K562 (cell line): ENCODE results near the gene IPO11. TPM values are rescaled to one million over a fixed set of nuclear protein-coding genes. Genes with fewer than 3 reads are reported as not detected.

Source experiments
- ATAC-seq: fragments of 200-7000 bp; cut with Tn5 transposase; 3 replicates; pipeline ENCODE4 v1.9.1; 2020; ENCODE audit warnings: moderate library complexity
- BruUV-seq: library from RNA; stranded (reverse); fragments of 400-500 nt; replicated peaks from 2 replicates; lab custom pipeline; 2021; lab: Mats Ljungman, UMichigan
- CTCF ChIA-PET: fragments of 300-600 bp; formaldehyde crosslinking; extraction: SDS; loops from one replicate; lab custom pipeline; 2021; ENCODE audit warnings: low intra/inter-chr PET ratio; lab: Yijun Ruan, JAX
- POLR2A ChIA-PET: fragments of 300-600, 350-650 bp; sonication (Branson Sonifier 250); formaldehyde crosslinking; extraction: SDS; loops from one replicate; lab custom pipeline; 2021; ENCODE audit warnings: antibody characterized with exemption, inconsistent platforms; lab: Yijun Ruan, JAX
- DNase-seq, 4 experiments: peaks; one replicate each; pipeline versions ENCODE4 v3.0.0 to v3.0.0-alpha.2; 2011 to 2018; ENCODE audit warnings: low spot score in 3 of 4, mixed read lengths in 3 of 4; ENCODE audit errors: extremely low read depth in 1 of 4
- FAIRE-seq: peaks from 2 replicates; lab custom pipeline; 2011; peaks lifted over from hg19 to GRCh38; lab: Jason Lieb, UNC
- H2AFZ ChIP-seq: 2 replicates; pipeline ENCODE4 v1.6.0; 2011; ENCODE audit warnings: low read depth, low read length, control low read depth, inconsistent platforms
- H3K27ac ChIP-seq: fragments of 200-600 bp; 3 replicates; pipeline ENCODE4 v1.8.0; 2011; ENCODE audit warnings: low read depth, mild to moderate bottlenecking, control low read depth, inconsistent platforms, low read length, moderate library complexity, mixed read lengths; ENCODE audit errors: extremely low read depth
- H3K27me3 ChIP-seq, 2 experiments: fragments of 300-600 bp in 1 of 2; 2 replicates in 1 of 2; 3 replicates in 1 of 2; pipeline versions ENCODE4 v1.6.0 to v1.8.0; 2011; ENCODE audit warnings: inconsistent platforms in 2 of 2, low read length in 2 of 2, mild to moderate bottlenecking in 1 of 2, mixed read lengths in 1 of 2, moderate library complexity in 1 of 2; ENCODE audit not compliant: control insufficient read depth in 2 of 2, insufficient read depth in 2 of 2
- H3K36me3 ChIP-seq: fragments of 300-600 bp; 3 replicates; pipeline ENCODE4 v1.8.0; 2011; ENCODE audit warnings: mild to moderate bottlenecking, low read length, inconsistent platforms; ENCODE audit not compliant: control insufficient read depth, insufficient read depth
- H3K4me1 ChIP-seq, 2 experiments: fragments of 200-600 bp in 1 of 2; replicated peaks in 1 of 2; 2 replicates in 1 of 2; 3 replicates in 1 of 2; pipeline versions ENCODE4 v1.5.1 to v1.8.0; 2011; ENCODE audit warnings: inconsistent platforms in 2 of 2, low read length in 2 of 2, mild to moderate bottlenecking in 1 of 2, mixed read lengths in 1 of 2, moderate library complexity in 1 of 2; ENCODE audit not compliant: control insufficient read depth in 2 of 2, insufficient read depth in 2 of 2
- H3K4me2 ChIP-seq: 2 replicates; pipeline ENCODE4 v1.6.1; 2011; ENCODE audit warnings: low read length, control low read depth, inconsistent platforms, mixed read lengths; ENCODE audit not compliant: insufficient read depth
- H3K4me3 ChIP-seq: fragments of 200-600 bp; sonication (generic), shearing (Covaris generic); 2 replicates; pipeline ENCODE4 v1.5.1; 2016; ENCODE audit warnings: control low read depth, inconsistent platforms
- H3K79me2 ChIP-seq: fragments of 200-600 bp; 3 replicates; pipeline ENCODE4 v1.8.0; 2011; ENCODE audit warnings: low read length, inconsistent platforms; ENCODE audit not compliant: control insufficient read depth, insufficient read depth
- H3K9ac ChIP-seq, 2 experiments: 2 replicates each; pipeline versions ENCODE4 v1.6.0 to v1.6.1; 2011; ENCODE audit warnings: low read depth in 2 of 2, low read length in 2 of 2, control low read depth in 1 of 2, inconsistent platforms in 1 of 2, mild to moderate bottlenecking in 1 of 2, mixed read lengths in 1 of 2; ENCODE audit not compliant: insufficient read depth in 1 of 2
- H3K9me1 ChIP-seq: one replicate; pipeline ENCODE4 v1.6.0; 2011; ENCODE audit warnings: inconsistent platforms, mild to moderate bottlenecking, low read length, moderate library complexity; ENCODE audit not compliant: control insufficient read depth, insufficient read depth
- H3K9me3 ChIP-seq: replicated peaks from 2 replicates; pipeline ENCODE4 v1.5.1; 2011; ENCODE audit warnings: low read depth, low read length, inconsistent platforms; ENCODE audit not compliant: control insufficient read depth, insufficient read depth
- H4K20me1 ChIP-seq: replicated peaks from 2 replicates; pipeline ENCODE4 v1.6.1; 2011; ENCODE audit warnings: low read length, inconsistent platforms, mixed read lengths; ENCODE audit not compliant: control insufficient read depth, insufficient read depth
- ATF3 ChIP-seq, 2 experiments: fragments of 450-650 bp in 1 of 2; sonication (generic) in 1 of 2; formaldehyde crosslinking in 1 of 2; IDR thresholded peaks in 1 of 2; conservative IDR thresholded peaks in 1 of 2; 2 replicates each; pipeline versions ENCODE4 v1.6.1 to v1.8.1; 2016 to 2023; ENCODE audit warnings: mild to moderate bottlenecking in 2 of 2, moderate library complexity in 2 of 2, inconsistent platforms in 1 of 2, missing genetic modification reagents in 1 of 2
- ID3 ChIP-seq, 2 experiments: fragments of 250-450 bp in 1 of 2; fragments of 450-650 bp in 1 of 2; sonication (Bioruptor Pico) in 1 of 2; IDR thresholded peaks; 2 replicates each; pipeline versions ENCODE4 v1.6.1 to v1.8.0; 2016 to 2021; ENCODE audit warnings: mild to moderate bottlenecking in 2 of 2, moderate library complexity in 2 of 2, missing compliant biosample characterization in 1 of 2, missing genetic modification characterization in 1 of 2
- NFRKB ChIP-seq: fragments of 450-650 bp; IDR thresholded peaks from 2 replicates; pipeline ENCODE4 v1.6.1; 2016; ENCODE audit warnings: low read depth
- NR2C2 ChIP-seq, 2 experiments: fragments of 200-800 bp in 1 of 2; sonication (Bioruptor generic) in 1 of 2; sonication (generic) in 1 of 2; formaldehyde crosslinking in 1 of 2; IDR thresholded peaks; 2 replicates each; pipeline versions ENCODE4 v1.6.1 to v1.8.0; 2016 to 2022; ENCODE audit warnings: mild to moderate bottlenecking in 1 of 2, missing compliant biosample characterization in 1 of 2, missing genetic modification characterization in 1 of 2, missing genetic modification reagents in 1 of 2
- ZKSCAN1 ChIP-seq: fragments of 150-350 bp; IDR thresholded peaks from 2 replicates; pipeline ENCODE4 v1.6.1; 2016; ENCODE audit warnings: low read depth, low read length
- ZNF592 ChIP-seq: fragments of 450-650 bp; IDR thresholded peaks from 2 replicates; pipeline ENCODE4 v1.6.1; 2017; ENCODE audit warnings: antibody characterized with exemption, mild to moderate bottlenecking
- WGBS: fragments of 100-300 bp; shearing (Covaris generic); methylation state at CpG from one replicate; pipeline ENCODE4 v1.1.6; 2016; ENCODE audit warnings: low coverage, mixed read lengths; ENCODE audit not compliant: insufficient coverage; ENCODE audit errors: missing lambda C conversion rate; 5-methylcytosine and 5-hydroxymethylcytosine counted together
- in situ Hi-C: fragments of 300-500 bp; cut with MboI; formaldehyde crosslinking; loops from 4 replicates; pipeline ENCODE4 v1.15.0; 2018; ENCODE audit warnings: inconsistent platforms, mixed read lengths
- intact Hi-C: fragments of 100-400 bp; cut with micrococcal nuclease; formaldehyde crosslinking; loops from 2 replicates; pipeline ENCODE4 v1.14.2; 2022
- polyA plus RNA-seq, 8 experiments: library from polyadenylated mRNA; depleted of rRNA in 4 of 8; stranded (reverse) in 5 of 8; unstranded in 3 of 8; fragments of >200 nt; fragmentation: Nextera tagmentation in 2 of 8; fragmentation: Illumina TruSeq in 1 of 8; extraction: Ambion mirVana in 2 of 8; extraction: Trizol in 1 of 8; gene quantifications; 2 replicates each; pipeline versions ENCODE4 v1.2.1 to v1.2.3, GENCODE V29; 2011 to 2014; ENCODE audit warnings: inconsistent platforms in 1 of 8, missing spikeins in 1 of 8
- total RNA-seq, 7 experiments: library from RNA; depleted of rRNA in 6 of 7; stranded (reverse); fragments of >200 nt in 6 of 7; fragmentation: Illumina TruSeq in 2 of 7; extraction: Trizol in 2 of 7; gene quantifications; 2 replicates each; pipeline versions ENCODE4 v1.2.1 to v1.2.3, GENCODE V29; 2011 to 2021; ENCODE audit warnings: low replicate concordance in 1 of 7

IPO11 gene
- total and polyA plus RNA-seq, 9 of the 15 experiments (the other 6 are each of a cell fraction or from before 2014, with no cell fraction given) = 38.7 to 96.0 (median 70.9) TPM

GRCh38 chr5:62431735-62432620, 19.4 kb downstream of the IPO11 start:
- peak; percentile 72 for ATAC-seq
- Histone ChIP-seq H3K27ac (peak overlapping the region; percentile 81), H3K9me1 (no peaks in the 10 kb centered on the region), H3K4me1 (peaks cover 12 to 24% of the 10 kb centered on the region in 2 experiments), H4K20me1 (no peaks in the 10 kb centered on the region; the same call in 1 of the 2 replicates), H3K36me3 (peaks cover 26% of the 10 kb centered on the region; the same call in 2 of the 3 replicates), H3K4me2 (peak overlapping the region; percentile 80), H2AFZ (peak overlapping the region; percentile 46; the same call in 1 of the 2 replicates), H3K9ac (peak overlapping the region; percentile 62 to 72; a peak in 3 of 4 replicates), H3K79me2 (peaks cover 95% of the 10 kb centered on the region), H3K27me3 (no peaks in the 10 kb centered on the region), H3K9me3 (no peaks in the 10 kb centered on the region), H3K4me3 (no peak overlapping the region)
- ChIA-PET POLR2A (interaction anchor here (0.7 to 3.9 kb wide), 9 partner anchors 8 to 37 kb away, joined by 3 to 31 read pairs (median 11); partner anchors contain the start of genes DIMT1 and IPO11), CTCF (no interaction called here)
- in situ Hi-C loops (no loop called here), intact Hi-C loops (no loop called here)
- 43% methylated on average over 11 of the region's 11 CpGs for WGBS
- DNase-seq = peak in 1 of 4 experiments; percentile 41
- no TSS peak for BruUV-seq
- peak; percentile 40 for FAIRE-seq
- TF ChIP-seq NR2C2 (CRISPR knock-in tag; IDR thresholded peaks at IDR 0.05) (no peak), NR2C2 (tag; IDR thresholded peaks at IDR 0.05) (peak; percentile 36), ZKSCAN1 (no peak), ZNF592 (0 out of 2 replicates have a peak, but pooled peaks have one; percentile 40), ATF3 (IDR thresholded peaks at IDR 0.05) (peak; percentile 65), ATF3 (CRISPR knock-in tag; conservative IDR thresholded peaks at IDR 0.05) (no peak), ID3 (CRISPR knock-in tag; IDR thresholded peaks at IDR 0.05) (no peak), ID3 (tag; IDR thresholded peaks at IDR 0.05) (0 out of 2 replicates have a peak, but pooled peaks have one; percentile 30), NFRKB (peak; percentile 64)
